Fibroblast of villous mesenchyme (primary cell): ENCODE data around the gene AZGP1. TPM values are rescaled to one million over a fixed set of nuclear protein-coding genes. Genes with fewer than 3 reads are reported as not detected.
"Not testable (repeated sequence)": the region's sequence is repeated elsewhere in the genome, so short reads cannot be mapped to it uniquely, and the experiment has no call there.

Source experiments
- DNase-seq: peaks from one replicate; pipeline ENCODE4 v3.0.0-alpha.2; 2010; ENCODE audit warnings: low read depth
- H3K4me3 ChIP-seq: 2 replicates; pipeline ENCODE4 v1.5.1; 2011; ENCODE audit warnings: low read depth, mild to moderate bottlenecking, low read length
- total RNA-seq: library from RNA; depleted of rRNA; stranded (reverse); fragments of >200 nt; gene quantifications from 2 replicates; pipeline ENCODE4 v1.2.3, GENCODE V29; 2012
- TF ChIP-seq, protein P1 (sequence below): IDR thresholded peaks from 2 replicates; pipeline ENCODE4 v1.5.1; 2012; ENCODE audit warnings: low read depth, mild to moderate bottlenecking, low read length; ENCODE audit not compliant: insufficient read depth

AZGP1 gene
- total RNA-seq, 1 donor: not detected

DNA sequence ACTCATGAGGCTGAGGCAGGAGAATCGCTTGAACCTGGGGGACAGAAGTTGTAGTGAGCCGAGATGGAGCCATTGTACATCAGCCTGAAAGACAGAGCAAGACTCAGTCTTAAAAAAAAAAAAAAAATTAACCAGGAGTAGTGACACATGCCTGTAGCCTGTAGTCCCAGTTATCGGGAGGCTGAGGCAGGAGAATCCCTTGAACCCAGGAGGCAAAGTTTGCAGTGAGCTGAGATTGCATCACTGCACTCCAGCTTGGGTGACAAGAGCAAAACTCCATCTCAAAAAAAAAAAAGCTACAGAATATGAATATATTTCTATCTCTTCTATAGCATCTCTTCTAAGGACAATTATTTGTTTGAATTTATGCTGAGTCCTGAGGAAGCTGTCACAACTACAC is 6.5 kb downstream of the AZGP1 start:
- no peak overlapping the region for H3K4me3 ChIP-seq
- no peak for DNase-seq
- TF ChIP-seq, protein P1, sequence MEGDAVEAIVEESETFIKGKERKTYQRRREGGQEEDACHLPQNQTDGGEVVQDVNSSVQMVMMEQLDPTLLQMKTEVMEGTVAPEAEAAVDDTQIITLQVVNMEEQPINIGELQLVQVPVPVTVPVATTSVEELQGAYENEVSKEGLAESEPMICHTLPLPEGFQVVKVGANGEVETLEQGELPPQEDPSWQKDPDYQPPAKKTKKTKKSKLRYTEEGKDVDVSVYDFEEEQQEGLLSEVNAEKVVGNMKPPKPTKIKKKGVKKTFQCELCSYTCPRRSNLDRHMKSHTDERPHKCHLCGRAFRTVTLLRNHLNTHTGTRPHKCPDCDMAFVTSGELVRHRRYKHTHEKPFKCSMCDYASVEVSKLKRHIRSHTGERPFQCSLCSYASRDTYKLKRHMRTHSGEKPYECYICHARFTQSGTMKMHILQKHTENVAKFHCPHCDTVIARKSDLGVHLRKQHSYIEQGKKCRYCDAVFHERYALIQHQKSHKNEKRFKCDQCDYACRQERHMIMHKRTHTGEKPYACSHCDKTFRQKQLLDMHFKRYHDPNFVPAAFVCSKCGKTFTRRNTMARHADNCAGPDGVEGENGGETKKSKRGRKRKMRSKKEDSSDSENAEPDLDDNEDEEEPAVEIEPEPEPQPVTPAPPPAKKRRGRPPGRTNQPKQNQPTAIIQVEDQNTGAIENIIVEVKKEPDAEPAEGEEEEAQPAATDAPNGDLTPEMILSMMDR: no peak

DNA sequence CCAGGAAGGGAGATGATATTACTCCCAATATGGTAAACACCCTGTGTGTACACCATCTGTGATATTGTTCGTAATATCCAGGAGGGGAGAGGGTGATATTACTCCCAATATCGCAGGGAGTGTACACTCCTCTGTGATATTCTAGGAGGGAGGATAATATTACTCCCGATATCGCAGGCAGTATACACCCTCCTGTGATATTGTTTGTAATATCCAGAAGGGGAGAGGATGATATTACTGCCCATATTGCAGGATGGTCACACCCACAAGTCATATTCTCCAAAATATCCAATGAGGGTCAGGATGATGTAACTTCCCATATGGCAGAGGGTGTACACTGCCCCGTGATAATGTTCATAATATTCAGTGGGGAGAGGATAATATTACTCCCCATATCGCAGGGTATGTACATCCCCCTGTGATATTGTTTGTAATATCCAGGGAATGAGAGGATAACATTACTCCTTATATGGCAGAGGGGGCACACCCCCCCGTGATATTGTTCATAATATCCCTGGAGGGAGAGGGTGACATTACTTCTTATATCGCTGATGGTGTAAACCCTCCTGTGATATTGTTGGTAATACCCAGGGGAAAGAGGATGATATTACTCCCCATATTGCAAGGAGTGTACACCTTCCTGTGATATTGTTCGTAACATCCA is 17.1 kb downstream of the AZGP1 start:
- no peak overlapping the region for H3K4me3 ChIP-seq
- TF ChIP-seq, protein P1: no peak
- no peak for DNase-seq

DNA sequence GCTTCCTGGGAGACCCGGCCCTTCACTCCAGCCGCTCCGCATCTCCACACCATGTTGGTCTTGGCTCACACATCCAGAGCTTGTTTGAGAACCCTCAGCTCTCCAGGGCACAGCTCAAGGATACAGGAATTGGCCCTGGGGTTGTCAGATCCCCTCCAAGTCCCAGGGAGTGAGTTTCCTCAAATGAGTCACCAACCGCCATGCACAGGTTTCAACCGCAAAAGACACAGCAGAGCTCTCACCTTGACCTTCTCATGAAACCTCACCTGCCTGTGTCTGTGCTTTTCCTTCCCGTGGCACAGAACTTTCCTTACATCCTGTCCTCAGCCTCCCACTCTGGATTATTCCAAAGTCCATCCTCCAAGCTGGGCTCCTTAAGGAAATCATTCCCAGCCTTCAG is 20.6 kb downstream of the AZGP1 start:
- DNase-seq: no peak
- TF ChIP-seq, protein P1: no peak
- no peak overlapping the region for H3K4me3 ChIP-seq

DNA sequence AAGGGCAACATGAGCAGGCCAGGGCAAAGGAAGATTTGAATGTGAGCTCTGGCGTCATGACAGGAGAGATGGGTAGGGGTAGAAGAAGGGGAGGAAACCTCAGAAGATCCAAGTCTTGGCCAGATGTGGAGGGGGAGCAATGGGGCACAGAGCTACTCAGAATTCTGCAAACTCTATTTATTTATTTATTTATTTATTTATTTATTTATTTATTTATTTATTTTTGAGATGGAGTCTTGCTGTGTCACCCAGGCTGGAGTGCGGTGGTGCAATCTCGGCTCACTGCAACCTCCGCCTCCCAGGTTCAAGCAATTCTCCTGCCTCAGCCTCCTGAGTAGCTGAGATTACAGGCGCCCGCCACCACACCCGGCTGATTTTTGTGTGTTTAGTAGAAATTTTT is 21.2 kb downstream of the AZGP1 start:
- not testable (repeated sequence) for DNase-seq, H3K4me3 ChIP-seq

DNA sequence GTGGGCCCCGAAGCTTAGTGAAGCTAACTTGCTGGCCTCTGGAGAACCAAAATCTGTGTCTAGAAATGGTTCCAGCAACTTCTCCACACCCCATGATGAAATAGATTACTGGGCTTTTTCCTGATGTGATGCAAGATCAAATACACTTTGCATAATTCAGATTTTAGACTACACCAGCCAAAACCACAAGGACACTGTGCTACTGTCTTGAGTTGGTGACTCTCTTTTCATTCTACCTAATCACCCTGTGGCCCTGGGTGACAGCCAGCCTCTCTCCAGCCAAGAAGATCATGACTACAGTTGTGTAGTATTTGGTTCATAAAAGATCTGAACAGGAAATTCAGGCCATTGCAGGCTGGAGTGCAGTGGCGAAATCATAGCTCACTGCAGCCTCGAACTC is 22.2 kb downstream of the AZGP1 start:
- peak; percentile 25 for DNase-seq
- TF ChIP-seq, protein P1: no peak
- no peak overlapping the region for H3K4me3 ChIP-seq

DNA sequence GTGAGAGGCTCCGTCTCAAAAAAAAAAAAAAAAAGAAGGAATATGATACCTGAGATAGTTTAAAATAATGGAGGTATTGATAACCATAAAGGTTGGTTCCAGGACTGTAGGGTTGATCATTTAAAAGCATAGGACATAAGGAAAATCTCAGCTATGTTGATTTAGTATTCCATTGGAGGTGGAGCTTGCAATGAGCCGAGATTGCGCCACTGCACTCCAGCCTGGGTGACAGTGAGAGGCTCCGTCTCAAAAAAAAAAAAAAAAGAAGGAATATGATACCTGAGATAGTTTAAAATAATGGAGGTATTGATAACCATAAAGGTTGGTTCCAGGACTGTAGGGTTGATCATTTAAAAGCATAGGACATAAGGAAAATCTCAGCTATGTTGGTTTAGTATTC is 23.2 kb downstream of the AZGP1 start:
- DNase-seq, H3K4me3 ChIP-seq: not testable (repeated sequence)

DNA sequence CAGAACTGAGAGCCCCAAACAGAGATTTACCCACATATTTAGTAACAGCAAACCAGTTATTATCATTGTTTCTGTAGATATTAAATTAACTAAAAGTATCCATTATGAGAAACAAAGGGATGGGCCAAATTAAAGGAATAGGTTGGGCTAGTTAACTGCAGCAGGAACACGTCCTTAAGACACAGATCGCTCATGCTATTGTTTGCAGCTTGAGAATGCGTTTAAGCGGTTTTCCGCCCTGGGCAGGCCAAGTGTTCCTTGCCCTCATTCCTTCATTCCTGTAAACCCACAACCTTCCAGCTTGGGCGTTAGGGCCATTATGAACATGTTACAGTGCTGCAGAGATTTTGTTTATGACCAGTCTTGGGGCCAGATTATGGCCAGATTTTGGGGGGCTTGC is 25.0 kb downstream of the AZGP1 start:
- not testable (repeated sequence) for H3K4me3 ChIP-seq, DNase-seq

DNA sequence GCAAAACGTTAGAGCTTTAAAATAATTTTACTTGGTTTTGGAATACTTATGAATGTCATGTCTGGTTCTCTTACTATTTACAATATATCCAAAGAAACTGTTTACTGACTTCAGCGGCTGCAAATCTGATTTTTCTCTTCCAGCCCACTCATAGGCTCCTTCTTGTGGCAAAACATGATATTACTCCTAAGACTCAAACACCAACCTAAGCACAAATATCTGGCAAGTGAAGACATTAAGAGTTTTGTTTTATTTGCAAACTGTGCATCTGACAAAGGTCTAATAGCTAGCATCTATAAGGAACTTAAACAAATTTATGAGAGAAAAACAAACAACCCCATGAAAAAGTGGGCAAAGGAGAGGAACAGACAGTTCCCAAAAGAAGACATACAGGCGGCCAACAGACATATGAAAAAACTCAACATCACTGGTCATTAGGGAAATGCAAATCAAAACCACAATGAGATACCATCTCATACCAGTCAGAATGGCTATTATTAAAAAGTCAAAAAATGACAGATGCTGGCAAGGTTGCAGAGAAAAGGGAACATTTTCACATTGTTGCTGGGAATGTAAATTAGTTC is 26.1 kb downstream of the AZGP1 start:
- H3K4me3 ChIP-seq: no peak overlapping the region
- TF ChIP-seq, protein P1: peak; percentile 46
- DNase-seq: peak; percentile 23
